ENCODE results near the gene KBTBD12. TPM values are rescaled to one million over a fixed set of nuclear protein-coding genes. Genes with fewer than 3 reads are reported as not detected.

Gene KBTBD12
- total RNA-seq, 1 experiment from 2014 or later, result not detected

DNA sequence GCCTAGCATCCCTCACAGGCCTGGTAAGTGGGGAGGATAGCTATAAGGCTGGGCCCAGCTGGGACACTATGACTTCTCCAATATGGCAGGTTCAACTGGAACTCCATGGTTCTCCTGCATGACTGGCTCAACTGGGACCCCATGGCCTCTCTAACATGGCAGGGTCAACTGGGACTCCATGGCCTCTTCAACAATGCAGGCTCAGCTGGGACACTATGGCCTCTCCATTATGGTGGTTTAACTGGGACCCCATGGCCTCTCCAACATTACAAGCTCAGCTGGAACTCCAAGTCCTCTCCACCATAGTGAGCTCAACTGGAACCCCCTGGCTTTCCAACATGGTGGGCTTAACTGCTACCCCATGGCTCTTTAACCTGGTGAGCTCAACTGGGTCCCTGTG is 79.0 kb downstream of the KBTBD12 start:
- ChIA-PET CTCF (no interaction called here), POLR2A (no interaction called here)
- no peaks in the 10 kb centered on the region for H3K27me3 Mint-ChIP-seq (ENCODE audit: insufficient read depth, unreplicated experiment)
- H3K27ac Mint-ChIP-seq (ENCODE audit: low read depth, unreplicated experiment), result no peak overlapping the region
- no peaks in the 10 kb centered on the region for H3K9me3 Mint-ChIP-seq (ENCODE audit: unreplicated experiment)
- H3K4me3 Mint-ChIP-seq (ENCODE audit: unreplicated experiment), result no peak overlapping the region
- H3K36me3 Mint-ChIP-seq (ENCODE audit: insufficient read depth, unreplicated experiment), result no peaks in the 10 kb centered on the region
- no TSS peak for BruUV-seq (replicated peaks)
- intact Hi-C loops (cut with micrococcal nuclease), result no loop called here
- TF ChIP-seq, protein P1, sequence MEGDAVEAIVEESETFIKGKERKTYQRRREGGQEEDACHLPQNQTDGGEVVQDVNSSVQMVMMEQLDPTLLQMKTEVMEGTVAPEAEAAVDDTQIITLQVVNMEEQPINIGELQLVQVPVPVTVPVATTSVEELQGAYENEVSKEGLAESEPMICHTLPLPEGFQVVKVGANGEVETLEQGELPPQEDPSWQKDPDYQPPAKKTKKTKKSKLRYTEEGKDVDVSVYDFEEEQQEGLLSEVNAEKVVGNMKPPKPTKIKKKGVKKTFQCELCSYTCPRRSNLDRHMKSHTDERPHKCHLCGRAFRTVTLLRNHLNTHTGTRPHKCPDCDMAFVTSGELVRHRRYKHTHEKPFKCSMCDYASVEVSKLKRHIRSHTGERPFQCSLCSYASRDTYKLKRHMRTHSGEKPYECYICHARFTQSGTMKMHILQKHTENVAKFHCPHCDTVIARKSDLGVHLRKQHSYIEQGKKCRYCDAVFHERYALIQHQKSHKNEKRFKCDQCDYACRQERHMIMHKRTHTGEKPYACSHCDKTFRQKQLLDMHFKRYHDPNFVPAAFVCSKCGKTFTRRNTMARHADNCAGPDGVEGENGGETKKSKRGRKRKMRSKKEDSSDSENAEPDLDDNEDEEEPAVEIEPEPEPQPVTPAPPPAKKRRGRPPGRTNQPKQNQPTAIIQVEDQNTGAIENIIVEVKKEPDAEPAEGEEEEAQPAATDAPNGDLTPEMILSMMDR (IDR thresholded peaks at IDR 0.05; ENCODE audit: unreplicated experiment), result no peak
- DNase-seq (ENCODE audit: unreplicated experiment), result no peak
- no peaks in the 10 kb centered on the region for H3K4me1 Mint-ChIP-seq (ENCODE audit: insufficient read depth, unreplicated experiment)

DNA sequence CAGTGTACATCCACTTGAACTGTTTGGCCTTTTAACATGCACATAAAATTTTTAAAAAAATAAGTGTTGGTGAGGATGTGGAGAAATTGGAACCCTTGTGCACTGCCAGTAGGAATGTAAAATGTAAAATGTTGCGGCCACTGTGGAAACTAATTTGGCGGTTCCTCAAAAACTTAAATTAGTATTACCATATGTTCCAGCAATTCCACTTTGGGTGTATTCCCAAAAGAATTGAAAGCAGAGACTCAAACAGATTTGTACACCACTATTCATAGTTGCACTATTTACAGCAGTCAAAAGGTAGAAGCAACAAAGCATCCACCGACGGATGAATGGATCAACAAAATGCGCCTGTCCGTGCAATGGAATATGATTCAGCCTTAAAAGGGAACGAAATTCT is 82.0 kb downstream of the KBTBD12 start:
- no TSS peak for BruUV-seq (replicated peaks)
- TF ChIP-seq, protein P1 (IDR thresholded peaks at IDR 0.05; ENCODE audit: unreplicated experiment), result no peak
- Mint-ChIP-seq H3K4me1 (ENCODE audit: insufficient read depth, unreplicated experiment) (no peaks in the 10 kb centered on the region), H3K27me3 (ENCODE audit: insufficient read depth, unreplicated experiment) (peaks cover 26% of the 10 kb centered on the region), H3K36me3 (ENCODE audit: insufficient read depth, unreplicated experiment) (no peaks in the 10 kb centered on the region), H3K9me3 (ENCODE audit: unreplicated experiment) (no peaks in the 10 kb centered on the region), H3K27ac (ENCODE audit: low read depth, unreplicated experiment) (no peak overlapping the region), H3K4me3 (ENCODE audit: unreplicated experiment) (no peak overlapping the region)
- no peak for DNase-seq (ENCODE audit: unreplicated experiment)
- ChIA-PET POLR2A (no interaction called here), CTCF (interaction anchor here (1.8 kb wide), 1 partner anchor 26 kb away, joined by 5 read pairs; no protein-coding TSS in a partner anchor)
- intact Hi-C loops (cut with micrococcal nuclease), result no loop called here

DNA sequence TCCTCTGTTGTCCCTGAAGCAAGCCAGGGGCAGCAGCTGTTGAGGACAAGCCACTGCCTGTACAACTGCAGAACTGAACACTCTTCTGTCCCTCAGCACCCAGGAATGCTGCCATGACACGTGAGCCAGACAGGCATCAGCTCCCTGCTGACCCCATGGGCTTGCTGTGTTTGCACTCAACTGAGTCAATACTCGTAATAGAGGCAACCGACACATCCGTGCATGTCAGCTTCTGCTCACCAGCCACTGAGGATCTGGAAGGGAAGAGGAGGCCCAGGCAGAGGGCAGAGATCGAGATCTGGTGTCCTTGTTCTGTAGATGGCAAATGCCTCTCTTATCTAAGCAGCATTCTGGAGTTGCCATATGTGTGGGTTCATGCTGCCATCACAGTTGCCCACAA is 82.9 kb downstream of the KBTBD12 start:
- CTCF ChIA-PET, result interaction anchor here (1.8 kb wide), 1 partner anchor 27 kb away, joined by 5 read pairs; no protein-coding TSS in a partner anchor

DNA sequence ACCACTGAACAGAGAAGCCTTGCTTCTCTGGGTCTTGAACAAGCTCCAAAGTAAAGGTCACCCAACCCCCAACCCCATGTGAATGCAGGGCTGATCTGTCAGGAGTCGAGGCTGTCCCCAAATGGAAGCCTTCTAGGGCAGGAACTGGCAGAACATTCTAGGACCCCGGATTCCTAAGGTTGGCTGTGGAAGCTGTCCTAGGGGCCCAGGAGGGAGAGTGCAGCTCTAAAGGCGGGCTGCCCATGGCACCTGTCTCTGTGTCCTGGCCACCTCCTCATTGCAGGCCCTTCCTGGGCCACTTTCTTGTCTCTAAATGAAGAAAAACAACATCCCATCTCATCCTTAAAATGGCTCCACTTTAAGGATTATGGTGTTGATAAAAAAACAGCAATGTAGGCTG is 83.6 kb downstream of the KBTBD12 start:
- Mint-ChIP-seq H3K27me3 (ENCODE audit: insufficient read depth, unreplicated experiment) (peaks cover 40% of the 10 kb centered on the region), H3K36me3 (ENCODE audit: insufficient read depth, unreplicated experiment) (no peaks in the 10 kb centered on the region), H3K4me1 (ENCODE audit: insufficient read depth, unreplicated experiment) (no peaks in the 10 kb centered on the region), H3K27ac (ENCODE audit: low read depth, unreplicated experiment) (no peak overlapping the region), H3K4me3 (ENCODE audit: unreplicated experiment) (no peak overlapping the region), H3K9me3 (ENCODE audit: unreplicated experiment) (no peaks in the 10 kb centered on the region)
- no TSS peak for BruUV-seq (replicated peaks)
- DNase-seq (ENCODE audit: unreplicated experiment), result no peak
- intact Hi-C loops (cut with micrococcal nuclease), result no loop called here
- ChIA-PET POLR2A (no interaction called here), CTCF (interaction anchor here (1.8 kb wide), 1 partner anchor 28 kb away, joined by 5 read pairs; no protein-coding TSS in a partner anchor)
- TF ChIP-seq, protein P1 (IDR thresholded peaks at IDR 0.05; ENCODE audit: unreplicated experiment), result no peak

More for the DNA sequence above, 82.9 kb downstream of the KBTBD12 start:
- no peaks in the 10 kb centered on the region for H3K36me3 Mint-ChIP-seq (ENCODE audit: insufficient read depth, unreplicated experiment)
- intact Hi-C loops (cut with micrococcal nuclease), result no loop called here
- H3K9me3 Mint-ChIP-seq (ENCODE audit: unreplicated experiment), result no peaks in the 10 kb centered on the region
- H3K27me3 Mint-ChIP-seq (ENCODE audit: insufficient read depth, unreplicated experiment), result peaks cover 36% of the 10 kb centered on the region
- TF ChIP-seq, protein P1 (IDR thresholded peaks at IDR 0.05; ENCODE audit: unreplicated experiment), result no peak
- BruUV-seq (replicated peaks), result no TSS peak
- no peak overlapping the region for H3K27ac Mint-ChIP-seq (ENCODE audit: low read depth, unreplicated experiment)
- H3K4me3 Mint-ChIP-seq (ENCODE audit: unreplicated experiment), result no peak overlapping the region
- H3K4me1 Mint-ChIP-seq (ENCODE audit: insufficient read depth, unreplicated experiment), result no peaks in the 10 kb centered on the region
- DNase-seq (ENCODE audit: unreplicated experiment), result no peak
- POLR2A ChIA-PET, result no interaction called here
